Osteocyte (in vitro differentiated cells): ENCODE measurements around the gene BTRC. TPM values are rescaled to one million over a fixed set of nuclear protein-coding genes. Genes with fewer than 3 reads are reported as not detected.
"Not testable (repeated sequence)": the region's sequence is repeated elsewhere in the genome, so short reads cannot be mapped to it uniquely, and the experiment has no call there.

Experiments used
- DNase-seq: peaks from one replicate; pipeline ENCODE4 v3.0.0; 2021; ENCODE audit warnings: mixed read lengths; ENCODE audit not compliant: unreplicated experiment; ENCODE audit errors: extremely low spot score
- H3K27ac Mint-ChIP-seq: one replicate; pipeline ENCODE4 v1.8.0; 2021; ENCODE audit warnings: mild to moderate bottlenecking, mixed read lengths; ENCODE audit not compliant: unreplicated experiment
- H3K27me3 Mint-ChIP-seq: one replicate; pipeline ENCODE4 v1.8.0; 2021; ENCODE audit warnings: mixed read lengths; ENCODE audit not compliant: unreplicated experiment
- H3K36me3 Mint-ChIP-seq: one replicate; pipeline ENCODE4 v1.8.0; 2021; ENCODE audit warnings: mixed read lengths; ENCODE audit not compliant: unreplicated experiment
- H3K4me1 Mint-ChIP-seq: one replicate; pipeline ENCODE4 v1.8.0; 2021; ENCODE audit warnings: mixed read lengths; ENCODE audit not compliant: unreplicated experiment
- H3K4me3 Mint-ChIP-seq: one replicate; pipeline ENCODE4 v1.8.0; 2021; ENCODE audit warnings: mild to moderate bottlenecking, moderate library complexity, mixed read lengths; ENCODE audit not compliant: unreplicated experiment
- H3K9me3 Mint-ChIP-seq: one replicate; pipeline ENCODE4 v1.8.0; 2021; ENCODE audit warnings: mixed read lengths; ENCODE audit not compliant: unreplicated experiment
- CTCF ChIP-seq: fragments of 200-600 bp; sonication (generic); IDR thresholded peaks from 2 replicates; pipeline ENCODE4 v1.5.0; 2021; ENCODE audit warnings: antibody characterized with exemption, mild to moderate bottlenecking, moderate library complexity
- total RNA-seq: library from RNA; stranded (reverse); gene quantifications from 2 replicates; pipeline ENCODE4 v1.2.1, GENCODE V29; 2021

Gene BTRC
- total RNA-seq, 1 donor from 2014 or later, result 28.9 TPM

- no peak for DNase-seq
- Mint-ChIP-seq H3K4me3 (no peak overlapping the region), H3K36me3 (no peaks in the 10 kb centered on the region), H3K27me3 (peaks cover 33% of the 10 kb centered on the region), H3K27ac (no peak overlapping the region), H3K4me1 (no peaks in the 10 kb centered on the region), H3K9me3 (no peaks in the 10 kb centered on the region)
- TF ChIP-seq CTCF, result no peak
Measured at GRCh38 chr10:101346177-101346576, 7.8 kb upstream of the BTRC start.

GRCh38 chr10:101351017-101351416 is 2.9 kb upstream of the BTRC start:
- no peak for TF ChIP-seq CTCF
- no peak for DNase-seq
- H3K9me3 Mint-ChIP-seq, result no peaks in the 10 kb centered on the region
- H3K36me3 Mint-ChIP-seq, result no peaks in the 10 kb centered on the region
- peaks cover 18% of the 10 kb centered on the region for H3K4me1 Mint-ChIP-seq
- H3K4me3 Mint-ChIP-seq, result no peak overlapping the region
- no peak overlapping the region for H3K27ac Mint-ChIP-seq
- peaks cover 21% of the 10 kb centered on the region for H3K27me3 Mint-ChIP-seq

GRCh38 chr10:101351477-101351876 is 2.5 kb upstream of the BTRC start:
- peaks cover 21% of the 10 kb centered on the region for H3K27me3 Mint-ChIP-seq
- no peak for DNase-seq
- H3K4me1 Mint-ChIP-seq, result peaks cover 21% of the 10 kb centered on the region
- no peak overlapping the region for H3K27ac Mint-ChIP-seq
- no peak overlapping the region for H3K4me3 Mint-ChIP-seq
- peaks cover 2% of the 10 kb centered on the region for H3K36me3 Mint-ChIP-seq
- no peaks in the 10 kb centered on the region for H3K9me3 Mint-ChIP-seq
- no peak for TF ChIP-seq CTCF

- H3K27ac Mint-ChIP-seq, H3K9me3 Mint-ChIP-seq, DNase-seq, H3K4me3 Mint-ChIP-seq, H3K36me3 Mint-ChIP-seq: not testable (repeated sequence)
- Mint-ChIP-seq H3K27me3 (peaks cover 21% of the 10 kb centered on the region), H3K4me1 (peaks cover 21% of the 10 kb centered on the region)
Measured at GRCh38 chr10:101352857-101353256, 1.1 kb upstream of the BTRC start.

- Mint-ChIP-seq H3K27ac (peak overlapping the region; percentile 98), H3K36me3 (peaks cover 2% of the 10 kb centered on the region), H3K4me3 (peak overlapping the region; percentile 97), H3K9me3 (no peaks in the 10 kb centered on the region), H3K27me3 (peaks cover 12% of the 10 kb centered on the region), H3K4me1 (peaks cover 24% of the 10 kb centered on the region)
- no peak for DNase-seq
- peak; percentile 18 for TF ChIP-seq CTCF
Measured at GRCh38 chr10:101354328-101355071, 535 bp downstream of the BTRC start.
